Measurements from ENCODE around the gene PDX1. TPM values are rescaled to one million over a fixed set of nuclear protein-coding genes. Genes with fewer than 3 reads are reported as not detected.

The PDX1 gene
- total RNA-seq, 2 donors from 2014 or later, result not detected

DNA sequence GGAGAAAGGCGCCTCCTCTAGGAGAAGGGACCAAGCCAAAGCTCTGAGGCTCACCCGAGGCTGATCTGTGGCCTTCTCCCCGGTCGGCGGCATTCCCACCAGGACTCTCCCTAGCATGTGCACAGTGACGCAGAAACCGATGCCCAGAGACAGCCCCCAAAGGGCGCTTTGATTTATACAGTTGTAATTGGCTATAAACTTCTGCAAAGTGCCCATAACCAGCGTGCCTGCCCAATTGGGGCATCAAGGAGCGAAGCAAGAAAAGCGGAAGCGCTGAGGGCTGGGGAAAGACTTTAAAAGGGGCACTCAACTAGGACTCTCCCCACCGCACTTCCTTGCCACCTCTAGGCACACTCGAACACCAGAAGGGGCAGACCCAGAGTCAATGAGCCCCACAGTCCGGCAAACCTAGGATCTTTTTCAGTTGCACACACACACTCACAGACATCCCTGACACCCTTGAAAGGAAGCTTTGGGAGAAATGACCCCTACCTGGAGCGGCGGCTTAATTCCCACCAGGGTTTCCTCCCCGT is 47.5 kb downstream of the PDX1 start:
- no peak overlapping the region for H3K27ac ChIP-seq
- no peaks in the 10 kb centered on the region for H3K9me3 ChIP-seq
- no peak overlapping the region for H3K4me3 ChIP-seq
- no peaks in the 10 kb centered on the region for H3K36me3 ChIP-seq
- no peak for DNase-seq (ENCODE audit: low spot score)
- TF ChIP-seq, protein P1, sequence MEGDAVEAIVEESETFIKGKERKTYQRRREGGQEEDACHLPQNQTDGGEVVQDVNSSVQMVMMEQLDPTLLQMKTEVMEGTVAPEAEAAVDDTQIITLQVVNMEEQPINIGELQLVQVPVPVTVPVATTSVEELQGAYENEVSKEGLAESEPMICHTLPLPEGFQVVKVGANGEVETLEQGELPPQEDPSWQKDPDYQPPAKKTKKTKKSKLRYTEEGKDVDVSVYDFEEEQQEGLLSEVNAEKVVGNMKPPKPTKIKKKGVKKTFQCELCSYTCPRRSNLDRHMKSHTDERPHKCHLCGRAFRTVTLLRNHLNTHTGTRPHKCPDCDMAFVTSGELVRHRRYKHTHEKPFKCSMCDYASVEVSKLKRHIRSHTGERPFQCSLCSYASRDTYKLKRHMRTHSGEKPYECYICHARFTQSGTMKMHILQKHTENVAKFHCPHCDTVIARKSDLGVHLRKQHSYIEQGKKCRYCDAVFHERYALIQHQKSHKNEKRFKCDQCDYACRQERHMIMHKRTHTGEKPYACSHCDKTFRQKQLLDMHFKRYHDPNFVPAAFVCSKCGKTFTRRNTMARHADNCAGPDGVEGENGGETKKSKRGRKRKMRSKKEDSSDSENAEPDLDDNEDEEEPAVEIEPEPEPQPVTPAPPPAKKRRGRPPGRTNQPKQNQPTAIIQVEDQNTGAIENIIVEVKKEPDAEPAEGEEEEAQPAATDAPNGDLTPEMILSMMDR (IDR thresholded peaks at IDR 0.05), result no peak
- peaks cover 0 to 37% of the 10 kb centered on the region in 2 donors for H3K4me1 ChIP-seq
- peaks cover 22 to 49% of the 10 kb centered on the region in 2 donors for H3K27me3 ChIP-seq

DNA sequence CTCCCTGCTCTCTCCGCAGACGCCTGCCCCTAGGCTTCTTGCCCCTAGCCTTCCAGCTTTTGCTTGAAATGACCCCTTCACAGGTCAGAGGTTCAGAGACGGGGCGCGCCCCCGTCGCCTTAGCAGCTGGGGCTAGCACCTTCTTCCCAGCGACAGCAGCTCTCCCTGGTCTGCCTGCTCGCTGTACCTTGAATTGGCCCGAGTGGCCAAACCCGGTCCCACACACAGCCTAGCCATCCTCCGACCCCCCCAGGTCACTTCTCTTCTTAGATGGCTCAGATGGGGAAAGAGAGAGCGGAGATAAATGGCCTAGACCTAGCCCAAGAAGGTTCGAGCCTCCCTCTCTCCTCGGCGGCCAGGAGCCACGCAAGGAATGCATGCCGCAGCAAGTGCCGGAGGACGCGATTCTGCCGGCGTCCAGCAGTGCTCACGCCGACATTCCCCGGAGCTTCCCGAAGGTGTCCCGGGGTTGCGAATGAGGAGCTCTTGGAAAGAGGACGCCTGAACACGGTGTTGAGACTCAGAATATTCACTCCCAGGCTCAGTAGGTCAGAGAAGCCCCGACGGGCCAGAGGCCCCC is 48.0 kb downstream of the PDX1 start:
- Histone ChIP-seq H3K4me3 (no peak overlapping the region), H3K27me3 (peaks cover 22 to 49% of the 10 kb centered on the region in 2 donors), H3K4me1 (peaks cover 0 to 37% of the 10 kb centered on the region in 2 donors), H3K27ac (no peak overlapping the region), H3K9me3 (no peaks in the 10 kb centered on the region), H3K36me3 (no peaks in the 10 kb centered on the region)
- no peak for DNase-seq (ENCODE audit: low spot score)
- TF ChIP-seq, protein P1 (IDR thresholded peaks at IDR 0.05), result no peak

DNA sequence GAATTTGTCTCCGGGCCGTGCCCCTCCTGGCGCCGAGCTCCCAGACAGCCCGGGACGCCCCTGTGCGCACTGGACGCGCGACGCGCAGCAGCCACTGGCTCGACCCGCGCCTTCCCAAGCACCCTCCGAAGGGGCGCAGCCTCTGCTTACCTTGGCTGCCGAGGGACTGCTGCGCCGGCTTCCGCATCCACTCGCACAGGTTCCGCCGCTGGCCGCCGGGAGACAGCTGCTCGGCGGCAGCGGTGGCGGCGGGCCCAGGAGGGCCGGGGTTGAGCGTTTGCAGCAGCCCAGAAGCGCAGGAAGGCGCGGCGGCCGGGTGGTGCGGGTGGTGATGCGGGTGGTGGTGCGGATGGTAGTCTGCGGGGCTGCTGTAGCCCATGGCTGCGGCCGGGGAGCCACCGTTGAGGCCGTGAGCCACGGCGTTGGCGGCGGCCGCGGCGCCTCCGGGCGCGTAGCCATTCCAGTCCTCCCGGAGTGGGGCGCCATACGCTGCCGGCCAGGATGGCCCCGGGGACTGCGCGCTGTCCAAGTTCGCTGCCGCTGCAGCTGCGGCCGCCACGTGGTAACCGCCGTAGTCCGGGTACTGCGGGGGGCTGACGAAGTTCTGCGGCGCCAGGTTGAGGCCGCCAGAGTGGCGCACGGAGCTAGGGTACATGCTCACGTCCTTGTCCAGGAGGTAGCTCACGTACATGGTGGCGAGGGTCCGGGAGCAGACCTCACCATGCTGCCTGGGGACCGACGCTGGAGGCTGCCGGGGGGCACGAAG is 48.7 kb downstream of the PDX1 start:
- peaks cover 22 to 49% of the 10 kb centered on the region in 2 donors for H3K27me3 ChIP-seq
- no peaks in the 10 kb centered on the region for H3K9me3 ChIP-seq
- TF ChIP-seq, protein P1 (IDR thresholded peaks at IDR 0.05), result no peak
- no peaks in the 10 kb centered on the region for H3K36me3 ChIP-seq
- H3K27ac ChIP-seq, result no peak overlapping the region
- no peak overlapping the region for H3K4me3 ChIP-seq
- H3K4me1 ChIP-seq, result peaks cover 0 to 37% of the 10 kb centered on the region in 2 donors
- DNase-seq (ENCODE audit: low spot score), result no peak

DNA sequence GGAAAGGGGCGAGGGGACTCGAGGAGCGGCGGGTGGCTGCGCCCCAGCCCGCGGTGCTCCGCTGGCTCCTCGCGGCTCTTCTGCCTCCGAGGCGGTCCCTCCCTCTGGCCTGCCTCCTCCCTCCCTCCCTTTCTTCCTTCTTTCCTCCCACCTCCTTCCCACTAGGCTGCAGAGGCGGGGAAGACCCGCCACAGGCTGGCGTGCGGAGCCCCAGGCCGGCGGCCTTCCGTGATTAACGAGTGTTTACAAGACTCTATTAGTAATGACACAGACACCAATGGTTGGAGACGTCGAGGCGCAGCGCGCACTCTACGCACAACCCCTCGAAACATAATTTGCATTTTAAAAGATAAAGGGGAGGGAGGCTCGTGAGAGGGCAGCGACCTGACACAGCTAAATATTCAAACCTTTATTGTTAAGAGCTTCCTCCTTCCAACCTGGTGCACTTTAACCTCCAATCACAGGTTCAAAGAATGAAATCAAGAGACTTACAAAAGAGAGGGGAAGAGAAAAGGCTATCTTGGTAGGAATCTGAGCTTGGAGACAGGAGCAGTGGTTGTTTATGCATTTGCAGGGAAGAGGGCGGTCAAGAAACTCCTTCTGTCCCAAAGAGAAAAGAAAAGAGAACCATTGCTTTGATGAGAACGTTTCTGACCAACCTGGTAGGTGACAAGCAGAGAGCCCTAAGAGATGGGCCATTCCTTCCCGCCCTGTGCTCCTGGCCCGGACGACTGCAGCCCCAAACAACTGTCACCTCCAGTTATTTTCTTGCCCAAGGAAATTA is 49.5 kb downstream of the PDX1 start, which contains the start of gene CDX2:
CDX2 (minus strand) TSS at position 234 of the 784 bp plus-strand sequence. CDS start 309 bp downstream, outside the sequence.
- H3K4me3 ChIP-seq, result no peak within 1 kb of the TSS
- peaks cover 22 to 49% of the 10 kb centered on the region in 2 donors for H3K27me3 ChIP-seq
- no peaks in the 10 kb centered on the region for H3K9me3 ChIP-seq
- no peaks in the 10 kb centered on the region for H3K36me3 ChIP-seq
- no peak within 1 kb of the TSS for H3K27ac ChIP-seq
- H3K4me1 ChIP-seq, result peaks cover 0 to 37% of the 10 kb centered on the region in 2 donors
- TF ChIP-seq, protein P1 (IDR thresholded peaks at IDR 0.05), result no peak
- DNase-seq (ENCODE audit: low spot score), result no peak

DNA sequence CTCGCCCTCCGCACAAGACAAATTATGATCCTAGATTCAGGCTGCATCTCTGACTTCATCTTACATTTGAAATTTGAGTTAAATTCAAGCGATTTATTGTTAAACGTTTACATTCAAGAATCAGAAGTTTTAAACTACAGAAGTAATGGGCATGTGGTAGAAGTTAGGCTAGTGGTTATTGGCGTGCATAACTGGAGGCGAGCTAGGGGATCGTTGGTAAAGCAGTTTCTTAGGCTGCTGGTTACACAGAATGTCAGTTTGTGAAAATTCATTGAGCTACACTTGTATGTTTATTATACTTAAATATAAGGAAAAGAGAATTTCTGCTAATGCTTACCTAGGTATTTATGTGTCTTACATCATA is 50.0 kb downstream of the PDX1 start:
- TF ChIP-seq, protein P1 (IDR thresholded peaks at IDR 0.05), result no peak
- H3K27me3 ChIP-seq, result peaks cover 22 to 49% of the 10 kb centered on the region in 2 donors
- H3K9me3 ChIP-seq, result no peaks in the 10 kb centered on the region

More for the DNA sequence above, 50.0 kb downstream of the PDX1 start:
- Histone ChIP-seq H3K4me1 (peaks cover 0 to 37% of the 10 kb centered on the region in 2 donors), H3K4me3 (no peak overlapping the region), H3K36me3 (no peaks in the 10 kb centered on the region), H3K27ac (no peak overlapping the region)
- no peak for DNase-seq (ENCODE audit: low spot score)

All from right atrium auricular region (tissue), 2 donors.